ENCODE measurements around the gene AGAP1.

The AGAP1 gene

GRCh38 chr2:235608200-235608887 is 114.5 kb downstream of the AGAP1 start:
- H3K36me3 ChIP-seq (ENCODE audit: control insufficient read depth, insufficient read depth, low read length, severe bottlenecking) = no peaks in the 10 kb centered on the region
- H3K9me3 ChIP-seq (ENCODE audit: control insufficient read depth, low read length) = no peaks in the 10 kb centered on the region
- peak overlapping the region; percentile 38 for H3K9ac ChIP-seq (ENCODE audit: low read length)
- H3K27me3 ChIP-seq (replicated peaks; ENCODE audit: control insufficient read depth, insufficient read depth, low read length) = no peaks in the 10 kb centered on the region
- no peak for DNase-seq (ENCODE audit: low read depth)
- H3K4me3 ChIP-seq (ENCODE audit: low read length) = no peak overlapping the region
- H3K4me1 ChIP-seq (ENCODE audit: control insufficient read depth, insufficient read depth, low read length) = peaks cover 42% of the 10 kb centered on the region

DNA sequence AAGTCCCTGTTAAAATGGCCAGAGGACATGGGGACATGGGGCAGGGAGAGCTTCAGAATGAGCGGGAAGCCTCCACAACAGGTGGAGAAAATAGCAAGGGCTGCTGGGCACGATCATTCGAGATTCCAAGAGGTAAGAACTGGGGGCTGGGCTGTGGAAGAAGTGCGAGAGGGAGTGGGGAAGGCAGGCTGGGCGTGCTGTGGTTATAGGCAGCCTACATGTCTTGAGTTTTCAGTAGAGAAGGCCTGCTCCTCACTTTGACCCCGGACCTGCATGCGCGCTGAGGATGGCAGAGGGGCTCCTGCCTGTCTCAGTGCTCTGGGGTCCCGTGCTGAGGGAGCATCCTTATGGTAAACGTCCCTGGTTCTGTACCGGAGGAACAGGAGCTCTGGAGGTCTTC is 115.5 kb downstream of the AGAP1 start:
- Histone ChIP-seq H3K4me3 (ENCODE audit: low read length) (no peak overlapping the region), H3K36me3 (ENCODE audit: control insufficient read depth, insufficient read depth, low read length, severe bottlenecking) (no peaks in the 10 kb centered on the region), H3K9ac (ENCODE audit: low read length) (no peak overlapping the region), H3K4me1 (ENCODE audit: control insufficient read depth, insufficient read depth, low read length) (peaks cover 44% of the 10 kb centered on the region), H3K9me3 (ENCODE audit: control insufficient read depth, low read length) (no peaks in the 10 kb centered on the region), H3K27me3 (replicated peaks; ENCODE audit: control insufficient read depth, insufficient read depth, low read length) (no peaks in the 10 kb centered on the region)
- no peak for DNase-seq (ENCODE audit: low read depth)

GRCh38 chr2:235609746-235610145 is 115.9 kb downstream of the AGAP1 start:
- H3K4me1 ChIP-seq (ENCODE audit: control insufficient read depth, insufficient read depth, low read length) = peaks cover 49% of the 10 kb centered on the region
- H3K9me3 ChIP-seq (ENCODE audit: control insufficient read depth, low read length) = no peaks in the 10 kb centered on the region
- H3K36me3 ChIP-seq (ENCODE audit: control insufficient read depth, insufficient read depth, low read length, severe bottlenecking) = no peaks in the 10 kb centered on the region
- no peak overlapping the region for H3K4me3 ChIP-seq (ENCODE audit: low read length)
- no peaks in the 10 kb centered on the region for H3K27me3 ChIP-seq (replicated peaks; ENCODE audit: control insufficient read depth, insufficient read depth, low read length)
- DNase-seq (ENCODE audit: low read depth) = no peak
- H3K9ac ChIP-seq (ENCODE audit: low read length) = no peak overlapping the region

GRCh38 chr2:235610696-235611257 is 116.9 kb downstream of the AGAP1 start:
- Histone ChIP-seq H3K36me3 (ENCODE audit: control insufficient read depth, insufficient read depth, low read length, severe bottlenecking) (no peaks in the 10 kb centered on the region), H3K9me3 (ENCODE audit: control insufficient read depth, low read length) (no peaks in the 10 kb centered on the region), H3K4me3 (ENCODE audit: low read length) (no peak overlapping the region), H3K27me3 (replicated peaks; ENCODE audit: control insufficient read depth, insufficient read depth, low read length) (no peaks in the 10 kb centered on the region), H3K9ac (ENCODE audit: low read length) (no peak overlapping the region), H3K4me1 (ENCODE audit: control insufficient read depth, insufficient read depth, low read length) (peaks cover 51% of the 10 kb centered on the region)
- no peak for DNase-seq (ENCODE audit: low read depth)

DNA sequence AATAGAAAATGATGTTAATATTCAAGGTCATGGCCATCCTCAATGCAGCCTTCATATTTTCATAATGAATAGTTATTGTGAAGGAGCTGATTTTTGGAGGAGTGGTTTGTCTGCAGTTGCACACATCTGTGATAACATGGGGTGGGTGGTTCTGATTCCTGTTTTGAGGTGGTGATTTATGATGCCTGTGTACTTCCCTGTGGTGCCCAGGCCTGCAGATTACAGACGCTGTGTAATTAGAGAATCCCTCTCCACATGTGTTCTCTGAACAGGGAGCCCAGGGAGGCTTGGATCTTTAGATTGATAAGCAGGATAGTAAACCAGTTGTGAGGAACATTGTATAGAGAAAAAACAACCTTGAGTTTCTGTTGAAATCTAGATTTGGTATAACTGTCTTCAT is 117.5 kb downstream of the AGAP1 start:
- H3K4me1 ChIP-seq (ENCODE audit: control insufficient read depth, insufficient read depth, low read length) = peaks cover 51% of the 10 kb centered on the region
- no peaks in the 10 kb centered on the region for H3K9me3 ChIP-seq (ENCODE audit: control insufficient read depth, low read length)

GRCh38 chr2:235611756-235612155 is 117.9 kb downstream of the AGAP1 start:
- Histone ChIP-seq H3K27me3 (replicated peaks; ENCODE audit: control insufficient read depth, insufficient read depth, low read length) (no peaks in the 10 kb centered on the region), H3K36me3 (ENCODE audit: control insufficient read depth, insufficient read depth, low read length, severe bottlenecking) (no peaks in the 10 kb centered on the region), H3K9me3 (ENCODE audit: control insufficient read depth, low read length) (no peaks in the 10 kb centered on the region), H3K9ac (ENCODE audit: low read length) (no peak overlapping the region), H3K4me3 (ENCODE audit: low read length) (no peak overlapping the region), H3K4me1 (ENCODE audit: control insufficient read depth, insufficient read depth, low read length) (peaks cover 51% of the 10 kb centered on the region)
- no peak for DNase-seq (ENCODE audit: low read depth)

More for the DNA sequence above, 117.5 kb downstream of the AGAP1 start:
- H3K27me3 ChIP-seq (replicated peaks; ENCODE audit: control insufficient read depth, insufficient read depth, low read length) = no peaks in the 10 kb centered on the region
- no peak for DNase-seq (ENCODE audit: low read depth)
- no peaks in the 10 kb centered on the region for H3K36me3 ChIP-seq (ENCODE audit: control insufficient read depth, insufficient read depth, low read length, severe bottlenecking)
- H3K9ac ChIP-seq (ENCODE audit: low read length) = no peak overlapping the region
- H3K4me3 ChIP-seq (ENCODE audit: low read length) = no peak overlapping the region

GRCh38 chr2:235612181-235612950 is 118.5 kb downstream of the AGAP1 start:
- no peaks in the 10 kb centered on the region for H3K27me3 ChIP-seq (replicated peaks; ENCODE audit: control insufficient read depth, insufficient read depth, low read length)
- no peaks in the 10 kb centered on the region for H3K36me3 ChIP-seq (ENCODE audit: control insufficient read depth, insufficient read depth, low read length, severe bottlenecking)
- no peak for DNase-seq (ENCODE audit: low read depth)
- H3K9ac ChIP-seq (ENCODE audit: low read length) = no peak overlapping the region
- peaks cover 52% of the 10 kb centered on the region for H3K4me1 ChIP-seq (ENCODE audit: control insufficient read depth, insufficient read depth, low read length)
- H3K4me3 ChIP-seq (ENCODE audit: low read length) = no peak overlapping the region
- no peaks in the 10 kb centered on the region for H3K9me3 ChIP-seq (ENCODE audit: control insufficient read depth, low read length)

DNA sequence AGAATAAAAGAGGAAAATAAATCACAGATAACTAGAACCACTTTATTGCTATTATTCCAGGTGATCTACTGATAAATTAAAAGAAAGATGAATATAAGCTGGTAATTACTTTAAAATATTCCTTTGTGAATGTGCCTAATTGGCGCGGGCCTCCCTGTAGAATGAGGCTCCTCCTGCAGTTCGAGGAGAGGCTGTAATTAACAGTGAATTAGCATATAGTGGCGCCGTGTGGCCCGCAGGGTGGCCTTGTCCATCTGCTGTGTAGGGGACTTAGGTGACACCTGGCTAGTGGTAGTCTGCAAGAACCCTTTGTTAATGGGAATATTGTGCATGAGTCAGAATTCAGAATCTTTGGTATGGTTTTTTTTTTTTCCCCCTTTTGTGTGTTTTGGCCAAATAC is 119.8 kb downstream of the AGAP1 start:
- Histone ChIP-seq H3K9ac (ENCODE audit: low read length) (no peak overlapping the region), H3K36me3 (ENCODE audit: control insufficient read depth, insufficient read depth, low read length, severe bottlenecking) (no peaks in the 10 kb centered on the region), H3K27me3 (replicated peaks; ENCODE audit: control insufficient read depth, insufficient read depth, low read length) (no peaks in the 10 kb centered on the region), H3K4me3 (ENCODE audit: low read length) (no peak overlapping the region), H3K9me3 (ENCODE audit: control insufficient read depth, low read length) (no peaks in the 10 kb centered on the region), H3K4me1 (ENCODE audit: control insufficient read depth, insufficient read depth, low read length) (peaks cover 52% of the 10 kb centered on the region)
- DNase-seq (ENCODE audit: low read depth) = no peak

- no peak for DNase-seq (ENCODE audit: low read depth)
- peaks cover 47% of the 10 kb centered on the region for H3K4me1 ChIP-seq (ENCODE audit: control insufficient read depth, insufficient read depth, low read length)
- H3K9ac ChIP-seq (ENCODE audit: low read length) = peak overlapping the region; percentile 40
- H3K36me3 ChIP-seq (ENCODE audit: control insufficient read depth, insufficient read depth, low read length, severe bottlenecking) = no peaks in the 10 kb centered on the region
- H3K9me3 ChIP-seq (ENCODE audit: control insufficient read depth, low read length) = no peaks in the 10 kb centered on the region
- peak overlapping the region; percentile 20 for H3K4me3 ChIP-seq (ENCODE audit: low read length)
- no peaks in the 10 kb centered on the region for H3K27me3 ChIP-seq (replicated peaks; ENCODE audit: control insufficient read depth, insufficient read depth, low read length)
Measured at GRCh38 chr2:235614176-235614860, 120.5 kb downstream of the AGAP1 start.

- peak overlapping the region; percentile 44 for H3K4me3 ChIP-seq (ENCODE audit: low read length)
- H3K4me1 ChIP-seq (ENCODE audit: control insufficient read depth, insufficient read depth, low read length) = peaks cover 47% of the 10 kb centered on the region
- no peaks in the 10 kb centered on the region for H3K27me3 ChIP-seq (replicated peaks; ENCODE audit: control insufficient read depth, insufficient read depth, low read length)
- H3K36me3 ChIP-seq (ENCODE audit: control insufficient read depth, insufficient read depth, low read length, severe bottlenecking) = no peaks in the 10 kb centered on the region
- H3K9me3 ChIP-seq (ENCODE audit: control insufficient read depth, low read length) = no peaks in the 10 kb centered on the region
- DNase-seq (ENCODE audit: low read depth) = peak; percentile 92
- H3K9ac ChIP-seq (ENCODE audit: low read length) = peak overlapping the region; percentile 40
Measured at GRCh38 chr2:235614900-235615712, 121.3 kb downstream of the AGAP1 start.
